Measurements from ENCODE around the gene TBK1.

Gene TBK1

GRCh38 chr12:64501486-64501885 lies 49.6 kb downstream of the TBK1 start:
- H3K36me3 ChIP-seq (ENCODE audit: insufficient read depth, low read length) = peaks cover 48% of the 10 kb centered on the region
- TF ChIP-seq EZH2 (IDR thresholded peaks at IDR 0.05; ENCODE audit: borderline replicate concordance, low read length) (no peak), CTCF (IDR thresholded peaks at IDR 0.05; ENCODE audit: low read length) (no peak)

DNA sequence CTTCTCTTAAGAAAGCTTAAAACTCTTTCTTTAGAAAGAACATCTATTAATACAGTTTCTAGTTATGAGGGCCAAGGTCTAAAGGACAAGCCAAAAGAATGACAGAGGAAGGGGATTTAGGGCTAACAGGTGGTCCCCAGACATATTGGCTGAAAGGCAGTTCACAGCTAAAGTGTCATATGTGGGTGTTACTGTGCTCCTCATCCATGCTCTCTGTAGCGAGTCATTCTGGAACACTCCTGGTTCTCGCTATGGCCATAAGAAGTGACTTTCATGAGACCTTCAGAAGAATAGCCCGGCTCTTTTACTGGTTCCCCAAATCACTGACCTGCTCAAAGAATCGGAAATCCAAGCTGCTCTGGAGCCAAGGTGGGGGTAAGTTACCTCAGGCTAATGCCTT lies 55.0 kb downstream of the TBK1 start:
- H3K36me3 ChIP-seq (ENCODE audit: insufficient read depth, low read length) = no peaks in the 10 kb centered on the region

More at GRCh38 chr12:64501486-64501885, 49.6 kb downstream of the TBK1 start:
- Histone ChIP-seq H3K4me3 (ENCODE audit: low read depth, low read length, poor library complexity, severe bottlenecking) (no peak overlapping the region), H3K79me2 (ENCODE audit: insufficient read depth, low read length) (no peaks in the 10 kb centered on the region), H3K27me3 (ENCODE audit: insufficient read depth, low read length) (no peaks in the 10 kb centered on the region), H3K9me2 (ENCODE audit: low read depth, low read length) (no peaks in the 10 kb centered on the region), H3K4me2 (ENCODE audit: low read length) (no peak overlapping the region), H2AFZ (ENCODE audit: low read length) (no peak overlapping the region), H3K9ac (ENCODE audit: low read length) (no peak overlapping the region), H4K20me1 (ENCODE audit: insufficient read depth, low read length) (no peaks in the 10 kb centered on the region), H3K27ac (ENCODE audit: low read depth, low read length, poor library complexity, severe bottlenecking) (no peak overlapping the region), H3F3A (ENCODE audit: insufficient read depth, low read length) (no peaks in the 10 kb centered on the region), H3K4me1 (ENCODE audit: insufficient read depth, low read length, severe bottlenecking) (no peaks in the 10 kb centered on the region), H3K9me3 (ENCODE audit: low read length) (no peaks in the 10 kb centered on the region)

DNA sequence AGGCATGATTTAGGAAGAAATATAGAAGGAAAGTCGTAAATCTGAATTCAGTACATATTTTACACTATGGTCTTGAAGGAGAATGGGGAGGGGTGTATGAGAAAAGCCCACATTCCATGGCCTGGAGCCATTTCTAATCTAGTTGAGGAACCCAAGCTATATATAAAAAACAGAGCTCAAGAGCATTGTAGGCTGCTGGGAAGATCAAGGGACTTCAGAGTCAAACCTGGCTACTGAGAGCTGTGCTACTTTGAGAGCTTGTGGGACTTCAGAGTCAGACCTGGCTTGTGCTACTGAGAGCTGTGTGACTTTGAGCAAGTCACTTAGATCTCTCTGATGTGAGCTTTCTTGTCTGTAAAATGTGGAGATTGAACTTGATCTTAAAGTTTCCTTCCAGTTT lies 58.7 kb downstream of the TBK1 start:
- H3K27ac ChIP-seq (ENCODE audit: low read depth, low read length, poor library complexity, severe bottlenecking) = no peak overlapping the region
- H3K36me3 ChIP-seq (ENCODE audit: insufficient read depth, low read length) = no peaks in the 10 kb centered on the region
- no peak for TF ChIP-seq EZH2 (IDR thresholded peaks at IDR 0.05; ENCODE audit: borderline replicate concordance, low read length)
- H3K79me2 ChIP-seq (ENCODE audit: insufficient read depth, low read length) = no peaks in the 10 kb centered on the region
- no peak overlapping the region for H3K9ac ChIP-seq (ENCODE audit: low read length)
- H3K4me1 ChIP-seq (ENCODE audit: insufficient read depth, low read length, severe bottlenecking) = no peaks in the 10 kb centered on the region
- H3K27me3 ChIP-seq (ENCODE audit: insufficient read depth, low read length) = no peaks in the 10 kb centered on the region
- no peaks in the 10 kb centered on the region for H4K20me1 ChIP-seq (ENCODE audit: insufficient read depth, low read length)
- H3K9me2 ChIP-seq (ENCODE audit: low read depth, low read length) = no peaks in the 10 kb centered on the region
- no peaks in the 10 kb centered on the region for H3K9me3 ChIP-seq (ENCODE audit: low read length)
- H3F3A ChIP-seq (ENCODE audit: insufficient read depth, low read length) = no peaks in the 10 kb centered on the region
- H3K4me2 ChIP-seq (ENCODE audit: low read length) = no peak overlapping the region
- H2AFZ ChIP-seq (ENCODE audit: low read length) = no peak overlapping the region
- no peak overlapping the region for H3K4me3 ChIP-seq (ENCODE audit: low read depth, low read length, poor library complexity, severe bottlenecking)

More for the DNA sequence above, 55.0 kb downstream of the TBK1 start:
- H3K4me2 ChIP-seq (ENCODE audit: low read length) = no peak overlapping the region
- H3K4me1 ChIP-seq (ENCODE audit: insufficient read depth, low read length, severe bottlenecking) = no peaks in the 10 kb centered on the region
- no peaks in the 10 kb centered on the region for H3K79me2 ChIP-seq (ENCODE audit: insufficient read depth, low read length)
- no peak overlapping the region for H3K9ac ChIP-seq (ENCODE audit: low read length)
- H3K4me3 ChIP-seq (ENCODE audit: low read depth, low read length, poor library complexity, severe bottlenecking) = no peak overlapping the region
- no peaks in the 10 kb centered on the region for H3K9me2 ChIP-seq (ENCODE audit: low read depth, low read length)
- no peaks in the 10 kb centered on the region for H4K20me1 ChIP-seq (ENCODE audit: insufficient read depth, low read length)
- H3K27ac ChIP-seq (ENCODE audit: low read depth, low read length, poor library complexity, severe bottlenecking) = no peak overlapping the region
- H3F3A ChIP-seq (ENCODE audit: insufficient read depth, low read length) = no peaks in the 10 kb centered on the region
- no peaks in the 10 kb centered on the region for H3K9me3 ChIP-seq (ENCODE audit: low read length)
- H2AFZ ChIP-seq (ENCODE audit: low read length) = no peak overlapping the region
- no peaks in the 10 kb centered on the region for H3K27me3 ChIP-seq (ENCODE audit: insufficient read depth, low read length)
- TF ChIP-seq EZH2 (IDR thresholded peaks at IDR 0.05; ENCODE audit: borderline replicate concordance, low read length) (no peak), CTCF (IDR thresholded peaks at IDR 0.05; ENCODE audit: low read length) (no peak)

DNA sequence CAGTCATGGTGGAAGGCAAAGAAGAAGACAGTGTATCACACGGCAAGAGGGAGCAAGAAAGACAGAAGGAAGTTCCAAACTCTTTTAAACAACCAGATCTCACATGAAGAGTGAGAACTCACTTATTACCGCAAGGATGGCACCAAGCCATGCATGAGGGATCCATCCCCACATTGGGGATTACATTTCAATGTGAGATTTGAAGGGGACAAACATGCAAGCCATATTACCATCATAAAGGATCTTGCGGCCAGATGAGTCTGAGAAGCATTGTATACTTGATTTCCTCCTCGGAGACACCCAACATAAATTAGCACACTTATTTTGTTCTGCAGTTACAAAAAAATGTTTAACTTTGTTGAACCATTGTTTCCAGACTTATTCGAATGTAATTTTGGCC lies 66.5 kb downstream of the TBK1 start:
- Histone ChIP-seq H3K9me3 (ENCODE audit: low read length) (no peaks in the 10 kb centered on the region), H3K27ac (ENCODE audit: low read depth, low read length, poor library complexity, severe bottlenecking) (no peak overlapping the region), H3K4me1 (ENCODE audit: insufficient read depth, low read length, severe bottlenecking) (no peaks in the 10 kb centered on the region), H3K36me3 (ENCODE audit: insufficient read depth, low read length) (no peaks in the 10 kb centered on the region), H3K9me2 (ENCODE audit: low read depth, low read length) (no peaks in the 10 kb centered on the region), H3K4me3 (ENCODE audit: low read depth, low read length, poor library complexity, severe bottlenecking) (no peak overlapping the region), H3F3A (ENCODE audit: insufficient read depth, low read length) (no peaks in the 10 kb centered on the region), H3K27me3 (ENCODE audit: insufficient read depth, low read length) (no peaks in the 10 kb centered on the region), H3K4me2 (ENCODE audit: low read length) (no peak overlapping the region), H3K9ac (ENCODE audit: low read length) (no peak overlapping the region), H2AFZ (ENCODE audit: low read length) (no peak overlapping the region), H3K79me2 (ENCODE audit: insufficient read depth, low read length) (no peaks in the 10 kb centered on the region), H4K20me1 (ENCODE audit: insufficient read depth, low read length) (no peaks in the 10 kb centered on the region)
- TF ChIP-seq CTCF (IDR thresholded peaks at IDR 0.05; ENCODE audit: low read length) = no peak
- TF ChIP-seq EZH2 (IDR thresholded peaks at IDR 0.05; ENCODE audit: borderline replicate concordance, low read length) = no peak
